Measurements from ENCODE around the gene SHROOM2.
A peak's percentile ranks its signal among the peaks of the same experiment; 100 is the strongest.

Gene SHROOM2

DNA sequence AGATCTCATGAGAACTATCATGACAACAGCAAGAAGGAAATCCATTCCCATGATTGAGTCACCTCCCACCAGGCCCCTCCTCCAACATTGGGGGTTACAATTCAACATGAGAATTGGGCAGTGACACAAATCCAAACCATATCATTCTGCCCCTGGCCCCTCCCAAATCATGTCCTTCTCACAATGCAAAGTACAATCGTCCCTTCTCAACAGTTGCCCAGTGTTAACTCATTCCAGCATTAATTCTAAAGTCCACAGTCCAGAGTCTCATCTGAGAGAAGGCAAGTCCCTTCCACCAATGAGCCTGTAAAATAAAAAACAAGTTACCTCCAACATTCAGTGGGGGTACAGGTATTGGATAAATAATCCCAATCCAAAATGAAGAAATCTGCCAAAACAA is 166.1 kb downstream of the SHROOM2 start:
- DNase-seq: no peak

DNA sequence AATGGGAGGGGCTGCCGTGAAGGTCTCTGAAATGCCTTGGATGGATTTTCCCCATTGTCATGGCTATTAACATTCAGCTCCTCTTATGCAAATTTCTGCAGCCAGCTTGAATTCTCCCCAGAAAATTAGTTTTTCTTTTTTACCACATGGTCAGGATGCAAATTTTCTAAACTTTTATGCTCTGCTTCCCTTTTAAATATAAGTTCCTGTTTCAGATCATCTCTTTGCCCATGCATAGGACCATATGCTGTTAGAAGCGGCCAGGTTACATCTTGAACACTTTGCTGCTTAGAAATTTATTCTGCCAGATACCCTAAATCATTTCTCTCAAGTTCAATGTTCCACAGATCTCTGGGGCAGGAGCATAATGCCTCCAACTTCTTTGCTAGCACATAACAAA is 167.2 kb downstream of the SHROOM2 start:
- DNase-seq: no peak

DNA sequence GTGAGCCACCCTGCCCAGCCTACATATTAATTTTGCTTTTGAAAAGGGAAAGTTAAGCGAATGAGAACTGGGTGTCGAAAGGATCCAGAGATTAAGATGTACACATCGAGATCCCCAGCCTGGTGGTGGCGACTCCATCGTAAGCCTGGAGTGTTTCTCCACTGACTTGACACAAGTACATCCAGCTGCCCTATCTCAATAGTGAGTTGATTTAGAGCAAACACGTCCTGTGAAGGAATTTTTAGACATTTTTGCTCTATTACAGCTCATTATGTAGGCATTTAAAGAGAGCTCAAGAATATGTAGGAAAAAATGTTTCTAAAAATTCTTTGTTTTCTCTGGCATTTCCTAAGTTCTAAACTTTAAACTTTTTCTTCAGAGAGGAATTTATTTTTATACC is 169.3 kb downstream of the SHROOM2 start:
- no peak for DNase-seq

DNA sequence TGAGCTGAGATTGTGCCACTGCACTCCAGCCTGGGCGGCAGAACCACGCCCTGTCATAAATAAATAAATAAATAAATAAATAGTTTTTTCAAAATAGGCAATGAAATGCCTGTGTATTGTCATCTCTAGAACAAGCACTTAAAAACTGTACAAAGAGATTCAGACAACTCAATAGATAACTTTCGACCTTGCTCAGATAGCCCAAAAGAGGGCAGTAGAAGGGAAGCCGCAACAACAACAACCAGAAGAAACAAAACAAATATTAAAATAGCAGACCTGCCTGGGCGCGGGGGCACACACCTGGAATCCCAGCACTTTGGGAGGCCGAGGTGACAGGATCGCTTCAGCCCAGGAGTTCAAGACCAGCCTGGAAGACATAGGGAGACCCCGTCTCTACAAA is 171.5 kb downstream of the SHROOM2 start:
- DNase-seq: no peak

DNA sequence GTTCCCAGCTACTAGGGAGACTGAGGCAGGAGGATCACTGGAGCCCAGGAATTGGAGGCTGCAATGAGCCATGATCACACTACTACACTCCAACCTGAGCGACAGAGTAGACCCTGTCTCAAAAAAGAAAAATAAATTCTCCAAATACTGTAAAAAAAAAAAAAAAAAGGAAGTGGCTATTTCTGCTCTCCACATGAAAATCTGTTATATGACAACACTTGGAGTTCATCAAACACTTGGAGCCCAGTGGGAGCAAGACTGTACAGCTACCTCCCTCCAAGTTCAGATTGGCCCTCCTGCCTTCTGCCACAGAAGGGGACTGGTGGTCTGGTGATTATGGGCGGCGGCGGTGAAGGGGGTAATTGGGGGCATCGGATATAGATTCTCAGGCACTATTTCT is 172.0 kb downstream of the SHROOM2 start:
- DNase-seq: no peak

DNA sequence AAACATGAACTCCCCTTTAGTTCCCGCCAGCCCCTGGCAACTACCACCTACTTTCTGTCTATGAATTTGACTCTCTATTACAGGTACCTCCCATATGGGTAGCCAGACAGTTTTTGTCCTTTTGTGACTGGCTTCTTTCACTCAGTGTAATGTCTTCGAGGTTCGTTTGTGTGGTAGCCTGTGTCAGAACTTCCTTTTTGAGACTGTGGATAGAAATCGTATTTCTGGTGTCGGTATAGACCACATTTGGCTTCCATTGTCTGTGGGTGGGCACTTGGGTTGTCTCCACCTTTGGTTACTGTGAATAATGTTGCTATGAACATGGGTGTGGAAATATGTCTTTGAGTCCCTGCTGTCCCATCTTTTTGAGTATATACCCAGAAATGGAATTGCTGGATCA is 175.5 kb downstream of the SHROOM2 start:
- no peak for DNase-seq

DNA sequence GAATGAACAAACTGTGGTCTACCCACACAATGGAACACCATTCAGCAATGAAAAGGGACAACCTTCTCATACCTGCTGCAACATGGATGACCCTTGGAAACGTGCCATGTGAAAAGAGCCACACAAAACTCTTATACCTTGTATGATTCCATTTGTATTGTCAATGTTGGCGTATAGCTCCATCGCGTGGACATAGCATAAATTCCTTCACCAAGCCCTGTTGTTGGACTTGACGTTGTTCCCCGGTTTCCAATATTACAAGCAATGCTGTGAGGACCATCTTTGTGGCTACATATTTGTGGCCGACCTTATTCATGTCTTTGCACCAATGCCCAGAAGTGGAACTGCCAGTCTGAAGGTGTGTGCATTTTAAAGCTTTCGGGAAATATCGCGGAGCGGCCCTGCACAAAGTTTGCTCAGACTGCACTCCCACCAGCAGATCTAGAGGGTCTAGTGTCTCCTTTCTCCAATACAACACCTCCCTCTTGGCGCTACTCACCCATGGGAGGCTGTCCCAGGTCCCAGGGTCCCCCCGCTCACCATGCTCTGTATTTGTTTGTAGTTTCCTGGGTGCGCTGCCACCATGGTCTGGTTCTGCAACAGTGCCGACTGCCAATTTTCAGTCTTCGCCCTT is 180.7 kb downstream of the SHROOM2 start, which contains the start of gene CLDN34:
Gene CLDN34, plus strand, starts transcription at position 584 of the 634 bp plus-strand sequence. Its CDS starts 0 bp downstream, at position 584.
- no peak for DNase-seq

DNA sequence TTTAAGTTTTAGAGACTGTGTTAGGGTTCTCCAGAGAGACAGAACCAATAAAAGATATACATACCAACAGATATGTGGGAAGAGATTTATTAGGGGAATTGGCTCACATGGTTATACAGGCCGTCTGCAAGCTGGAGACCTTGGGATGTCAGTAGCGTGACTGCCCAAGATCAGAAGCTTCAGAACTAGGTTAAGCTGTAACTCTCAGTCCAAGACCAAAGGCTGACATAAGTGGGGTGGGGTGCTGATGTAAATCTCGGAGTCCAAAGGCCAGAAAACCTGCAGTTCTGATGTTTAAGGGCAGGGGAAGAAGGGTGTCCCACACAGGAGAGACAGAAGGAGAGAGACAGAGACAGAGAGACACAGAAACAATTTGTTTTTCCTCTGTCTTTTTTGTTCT is 191.4 kb downstream of the SHROOM2 start:
- DNase-seq: no peak

DNA sequence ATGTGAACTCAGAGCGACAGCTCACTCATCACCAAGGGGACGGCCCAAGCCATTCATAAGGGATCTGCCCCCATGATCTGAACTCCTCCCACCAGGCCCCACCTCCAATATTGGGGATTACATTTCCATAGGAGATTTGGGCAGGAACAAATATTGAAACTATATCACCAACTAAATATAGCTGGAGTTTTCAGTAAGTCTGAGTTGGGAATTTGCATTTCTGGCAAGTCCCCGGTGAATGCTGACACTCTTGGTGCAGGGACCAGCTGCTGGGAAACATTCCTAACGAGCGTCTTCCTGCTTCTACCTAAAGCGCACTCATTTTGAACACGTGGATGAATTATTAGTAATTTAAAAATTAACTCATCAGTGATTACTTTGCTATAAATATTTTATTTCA is 194.2 kb downstream of the SHROOM2 start:
- DNase-seq: no peak

DNA sequence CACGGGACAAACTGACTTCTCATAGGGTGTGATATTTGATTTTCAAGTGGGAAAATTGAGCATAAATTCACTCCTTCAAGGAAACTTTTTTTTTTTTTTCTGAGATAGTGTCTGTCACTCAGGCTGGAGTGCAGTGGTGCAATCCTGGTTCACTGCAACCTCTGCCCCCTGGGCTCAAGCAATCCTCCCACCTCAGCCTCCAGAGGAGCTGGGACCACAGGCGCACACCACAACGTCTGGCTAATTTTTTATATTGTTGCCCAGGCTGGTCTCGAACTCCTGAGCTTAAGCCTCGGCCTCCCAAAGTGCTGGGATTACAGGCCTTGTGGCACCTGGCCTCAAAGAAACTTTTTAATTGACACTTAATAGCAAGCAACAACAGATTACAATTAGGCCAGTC is 194.7 kb downstream of the SHROOM2 start:
- DNase-seq: no peak

DNA sequence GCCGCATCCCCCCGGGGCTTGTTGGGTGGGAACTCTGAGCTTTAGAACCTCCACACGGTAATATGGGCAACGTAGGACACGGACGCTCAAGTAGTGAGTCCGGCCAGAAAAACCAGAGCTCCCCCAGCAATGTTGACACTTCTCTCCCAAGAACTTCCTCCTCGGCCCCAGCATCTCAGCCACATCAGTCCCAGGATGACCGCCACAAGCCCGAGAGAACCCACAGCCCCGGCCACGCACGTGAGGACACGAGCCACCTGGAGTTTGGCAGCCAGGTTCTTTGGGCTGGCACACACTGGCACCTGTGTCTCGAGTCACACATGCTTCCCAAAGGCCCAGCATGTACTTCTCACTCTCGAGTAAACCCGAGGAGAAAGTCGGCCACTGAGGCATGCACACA is 197.2 kb downstream of the SHROOM2 start:
- no peak for DNase-seq

DNA sequence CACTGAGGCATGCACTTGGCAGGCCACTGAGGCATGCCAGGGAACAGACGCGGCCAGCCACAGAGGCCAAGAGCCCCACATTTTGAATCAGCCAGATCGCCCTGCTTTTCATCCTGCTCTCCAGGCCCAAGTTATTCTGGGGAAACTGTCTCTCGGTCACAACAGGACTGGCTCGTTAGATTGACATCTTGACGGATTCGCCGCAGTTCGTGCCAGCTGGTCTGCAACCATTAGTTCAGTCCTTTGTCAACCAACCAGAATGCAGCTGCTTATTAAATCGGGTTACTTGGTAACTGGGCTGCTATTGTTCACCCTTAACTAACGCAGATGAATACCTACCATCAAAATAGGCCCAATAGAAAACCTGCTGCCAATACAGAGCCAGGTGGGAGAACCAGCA is 197.6 kb downstream of the SHROOM2 start:
- no peak for DNase-seq

DNA sequence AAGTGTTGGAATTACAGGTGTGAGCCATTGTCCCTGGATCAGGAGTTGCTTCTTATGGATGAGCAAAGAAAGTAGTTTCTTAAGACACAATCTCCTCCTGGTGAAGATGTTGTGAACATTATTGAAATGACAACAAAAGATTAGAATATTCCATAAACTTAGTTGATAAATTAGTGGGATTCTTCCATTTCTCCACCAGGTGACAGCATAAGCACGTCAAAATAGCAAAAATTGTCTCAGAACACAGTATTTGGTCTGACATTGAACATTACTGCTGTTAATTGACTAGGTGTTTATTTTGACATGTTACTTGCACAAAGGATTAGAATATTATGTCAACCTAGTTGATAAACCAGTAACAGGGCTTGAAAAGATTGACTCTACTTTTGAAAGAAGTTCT is 202.5 kb downstream of the SHROOM2 start:
- DNase-seq: no peak

DNA sequence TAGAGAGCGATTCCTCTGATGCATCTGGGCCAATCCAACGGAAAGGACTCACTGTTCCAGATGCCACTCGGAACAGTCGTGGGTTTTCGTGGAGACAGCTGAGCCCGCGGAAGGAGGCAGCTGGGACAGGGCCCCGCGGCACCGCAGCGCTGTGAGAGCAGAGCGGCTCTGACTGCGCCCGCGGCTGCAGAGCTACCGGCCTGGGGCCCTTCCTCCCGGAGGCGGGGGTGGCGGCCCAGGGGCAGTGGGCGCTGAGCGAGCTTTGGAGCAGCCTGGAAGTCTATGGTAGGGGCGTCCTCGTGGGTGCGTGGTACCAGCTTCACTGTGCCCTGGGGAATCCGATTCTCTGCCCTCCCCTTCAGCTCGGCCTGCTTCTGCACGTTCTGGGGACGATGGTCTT is 205.8 kb downstream of the SHROOM2 start:
- DNase-seq: no peak

DNA sequence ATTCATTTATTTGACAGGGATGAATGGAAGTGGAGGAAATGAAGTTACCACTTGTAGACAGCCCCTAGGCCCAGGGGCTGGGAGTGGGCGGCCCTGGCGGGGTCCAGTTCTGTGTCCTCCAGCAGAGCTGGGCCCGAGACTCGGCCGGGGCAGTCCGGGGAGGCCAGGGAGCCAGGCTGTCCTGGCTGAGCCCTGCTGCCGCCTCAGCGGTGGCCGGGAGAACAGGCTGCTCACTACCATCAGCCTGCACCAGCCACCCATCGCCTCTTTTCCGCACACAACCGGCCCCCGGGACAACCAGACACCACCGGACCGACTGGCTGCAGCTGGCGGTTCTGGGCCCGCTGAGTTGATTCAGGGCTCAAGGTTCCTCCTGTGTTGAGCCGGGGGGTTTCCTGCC is 206.5 kb downstream of the SHROOM2 start:
- no peak for DNase-seq

DNA sequence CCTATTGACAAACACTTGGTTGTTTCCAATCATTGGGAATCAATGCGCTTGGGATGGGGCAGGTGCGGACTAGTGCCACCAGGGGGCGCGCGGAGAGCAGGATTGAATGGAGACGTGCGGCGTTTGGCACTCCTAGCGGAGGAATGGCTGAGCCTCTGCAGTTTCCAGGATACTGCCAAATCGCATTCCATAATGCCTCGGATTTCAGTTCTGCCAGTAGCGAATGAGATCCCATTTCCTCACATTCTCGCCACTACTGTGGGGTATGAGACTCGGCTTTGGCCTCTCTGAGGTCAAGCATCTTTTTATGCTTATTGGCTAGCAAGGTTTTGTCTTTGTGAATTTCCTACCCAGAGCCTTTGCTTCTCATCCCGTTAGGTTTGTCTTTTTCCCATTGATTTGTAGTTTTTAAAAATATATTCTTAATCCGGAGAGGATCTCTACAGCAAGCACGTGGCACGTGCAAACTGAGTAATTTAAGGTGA is 209.7 kb downstream of the SHROOM2 start:
- peak; percentile 46 for DNase-seq

DNA sequence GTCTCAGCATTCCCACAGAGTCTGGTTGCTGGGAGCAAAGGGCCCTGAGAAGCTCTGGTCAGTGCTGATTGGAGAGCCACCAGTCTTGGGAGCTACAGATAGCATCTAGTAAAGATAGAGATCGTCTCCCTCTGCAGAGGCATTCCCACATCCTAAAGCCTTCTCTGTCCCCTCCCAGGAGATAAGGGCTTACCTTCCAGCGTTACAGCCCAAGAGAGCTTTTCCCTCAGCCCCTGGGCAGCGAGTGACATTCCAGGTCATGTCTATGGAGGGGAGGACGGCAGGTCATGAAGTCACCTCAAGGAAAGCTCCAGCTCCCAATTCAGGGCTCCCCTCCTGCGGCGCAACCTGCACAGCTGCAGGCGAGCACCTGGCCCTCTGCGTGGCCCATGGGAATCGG is 210.8 kb downstream of the SHROOM2 start:
- DNase-seq: no peak

DNA sequence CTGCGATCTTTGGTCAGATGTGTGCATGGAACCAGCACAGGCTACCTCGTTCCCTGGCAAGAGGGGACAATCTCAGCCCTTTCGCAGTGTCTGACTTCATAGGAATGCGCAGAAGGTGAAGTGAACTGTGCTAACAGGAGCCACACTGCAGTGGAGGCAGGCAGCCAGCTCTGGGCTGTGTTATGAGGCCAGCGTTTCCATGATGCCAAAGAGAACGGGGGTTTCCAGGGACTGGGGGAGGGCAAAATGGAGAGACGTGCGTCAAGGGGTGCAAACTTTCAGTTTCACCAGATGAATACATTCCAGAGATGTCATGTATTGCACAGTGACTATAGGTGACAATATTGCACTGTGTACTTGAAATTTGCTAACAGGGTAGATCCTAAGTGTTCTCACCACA is 211.3 kb downstream of the SHROOM2 start:
- DNase-seq: no peak

All from NCI-H2171 (cell line).